Memory B cell (primary cell): ENCODE data around the gene LRIT2.

Source experiments
- ATAC-seq: fragments of 150-1000 bp; cut with Tn5 transposase; 2 replicates; pipeline ENCODE4 v1.10.0; 2021; ENCODE audit warnings: low read depth, mild to moderate bottlenecking, moderate library complexity
- DNase-seq, 2 donors: peaks; one replicate each; pipeline ENCODE4 v3.0.0; 2022; ENCODE audit warnings: low spot score in 2 of 2
- H3K27ac Mint-ChIP-seq: one replicate; pipeline ENCODE4 v1.8.0; 2022; ENCODE audit warnings: mild to moderate bottlenecking, moderate library complexity, mixed read lengths
- H3K27me3 Mint-ChIP-seq: one replicate; pipeline ENCODE4 v1.8.0; 2022; ENCODE audit warnings: mixed read lengths
- H3K36me3 Mint-ChIP-seq: one replicate; pipeline ENCODE4 v1.8.0; 2022; ENCODE audit warnings: mild to moderate bottlenecking, mixed read lengths
- H3K4me1 Mint-ChIP-seq: one replicate; pipeline ENCODE4 v1.8.0; 2022; ENCODE audit warnings: mixed read lengths
- H3K4me3 Mint-ChIP-seq: one replicate; pipeline ENCODE4 v1.8.0; 2022; ENCODE audit warnings: mild to moderate bottlenecking, moderate library complexity, mixed read lengths
- H3K9me3 Mint-ChIP-seq: one replicate; pipeline ENCODE4 v1.8.0; 2022; ENCODE audit warnings: mixed read lengths

The LRIT2 gene

GRCh38 chr10:84225427-84226173 lies at the start of gene LRIT2:
Gene LRIT2, minus strand, starts transcription at chr10:84225544. Its CDS starts 24 bp downstream, at chr10:84225520.
- H3K36me3 Mint-ChIP-seq: no peaks in the 10 kb centered on the region
- ATAC-seq: no peak

GRCh38 chr10:84270708-84271107 lies 45.4 kb upstream of the LRIT2 start:
- no peaks in the 10 kb centered on the region for H3K36me3 Mint-ChIP-seq
- H3K4me1 Mint-ChIP-seq: no peaks in the 10 kb centered on the region
- ATAC-seq: no peak
- no peak overlapping the region for H3K4me3 Mint-ChIP-seq
- H3K27ac Mint-ChIP-seq: no peak overlapping the region
- DNase-seq: no peak
- H3K27me3 Mint-ChIP-seq: peaks cover 7% of the 10 kb centered on the region
- H3K9me3 Mint-ChIP-seq: no peaks in the 10 kb centered on the region

More at GRCh38 chr10:84225427-84226173, at the start of gene LRIT2:
- DNase-seq: no peak
- Mint-ChIP-seq H3K4me3 (no peak within 1 kb of the TSS), H3K27me3 (peaks cover 13% of the 10 kb centered on the region), H3K9me3 (no peaks in the 10 kb centered on the region), H3K4me1 (no peaks in the 10 kb centered on the region), H3K27ac (no peak within 1 kb of the TSS)

- DNase-seq (no peak), ATAC-seq (no peak)
- peaks cover 9% of the 10 kb centered on the region for H3K27me3 Mint-ChIP-seq
- peaks cover under 1% of the 10 kb centered on the region for H3K4me1 Mint-ChIP-seq
- no peaks in the 10 kb centered on the region for H3K36me3 Mint-ChIP-seq
- no peak overlapping the region for H3K4me3 Mint-ChIP-seq
- H3K27ac Mint-ChIP-seq: no peak overlapping the region
- no peaks in the 10 kb centered on the region for H3K9me3 Mint-ChIP-seq
These were observed 44.4 kb upstream of the LRIT2 start for GRCh38 chr10:84269773-84270172.

- H3K9me3 Mint-ChIP-seq: no peaks in the 10 kb centered on the region
- peaks cover 11% of the 10 kb centered on the region for H3K27me3 Mint-ChIP-seq
- no peak overlapping the region for H3K27ac Mint-ChIP-seq
- no peaks in the 10 kb centered on the region for H3K36me3 Mint-ChIP-seq
- ATAC-seq (no peak), DNase-seq (no peak)
- no peak overlapping the region for H3K4me3 Mint-ChIP-seq
- peaks cover 4% of the 10 kb centered on the region for H3K4me1 Mint-ChIP-seq
These were observed 43.8 kb upstream of the LRIT2 start for GRCh38 chr10:84269162-84269561.

GRCh38 chr10:84267503-84268126 lies 42.3 kb upstream of the LRIT2 start:
- no peak overlapping the region for H3K27ac Mint-ChIP-seq
- H3K27me3 Mint-ChIP-seq: peaks cover 16% of the 10 kb centered on the region
- peak; percentile 52 for ATAC-seq
- no peaks in the 10 kb centered on the region for H3K9me3 Mint-ChIP-seq
- DNase-seq: no peak
- H3K4me3 Mint-ChIP-seq: no peak overlapping the region
- peaks cover 4% of the 10 kb centered on the region for H3K4me1 Mint-ChIP-seq
- no peaks in the 10 kb centered on the region for H3K36me3 Mint-ChIP-seq

GRCh38 chr10:84265418-84265817 lies 40.1 kb upstream of the LRIT2 start:
- ATAC-seq (no peak), DNase-seq (no peak)
- H3K4me1 Mint-ChIP-seq: peaks cover 4% of the 10 kb centered on the region
- H3K27me3 Mint-ChIP-seq: peaks cover 16% of the 10 kb centered on the region
- H3K27ac Mint-ChIP-seq: peak overlapping the region; percentile 2
- no peaks in the 10 kb centered on the region for H3K9me3 Mint-ChIP-seq
- no peaks in the 10 kb centered on the region for H3K36me3 Mint-ChIP-seq
- H3K4me3 Mint-ChIP-seq: no peak overlapping the region

GRCh38 chr10:84264611-84265141 lies 39.3 kb upstream of the LRIT2 start:
- no peaks in the 10 kb centered on the region for H3K9me3 Mint-ChIP-seq
- peaks cover 4% of the 10 kb centered on the region for H3K4me1 Mint-ChIP-seq
- DNase-seq (peak; percentile 59 to 68), ATAC-seq (peak; percentile 90)
- H3K36me3 Mint-ChIP-seq: no peaks in the 10 kb centered on the region
- no peak overlapping the region for H3K4me3 Mint-ChIP-seq
- H3K27me3 Mint-ChIP-seq: peaks cover 16% of the 10 kb centered on the region
- no peak overlapping the region for H3K27ac Mint-ChIP-seq

- Mint-ChIP-seq H3K27ac (no peak overlapping the region), H3K27me3 (peaks cover 16% of the 10 kb centered on the region), H3K36me3 (no peaks in the 10 kb centered on the region), H3K4me3 (no peak overlapping the region), H3K4me1 (peaks cover 4% of the 10 kb centered on the region), H3K9me3 (no peaks in the 10 kb centered on the region)
- DNase-seq (no peak), ATAC-seq (no peak)
These were observed 38.4 kb upstream of the LRIT2 start for GRCh38 chr10:84263716-84264115.

- Mint-ChIP-seq H3K27ac (no peak overlapping the region), H3K4me1 (peaks cover 7% of the 10 kb centered on the region), H3K27me3 (peaks cover 16% of the 10 kb centered on the region), H3K9me3 (no peaks in the 10 kb centered on the region), H3K36me3 (no peaks in the 10 kb centered on the region), H3K4me3 (no peak overlapping the region)
- ATAC-seq (no peak), DNase-seq (no peak)
These were observed 37.0 kb upstream of the LRIT2 start for GRCh38 chr10:84262190-84262956.

GRCh38 chr10:84261236-84261915 lies 36.0 kb upstream of the LRIT2 start:
- no peaks in the 10 kb centered on the region for H3K36me3 Mint-ChIP-seq
- peaks cover 9% of the 10 kb centered on the region for H3K4me1 Mint-ChIP-seq
- peaks cover 16% of the 10 kb centered on the region for H3K27me3 Mint-ChIP-seq
- ATAC-seq (no peak), DNase-seq (no peak)
- no peak overlapping the region for H3K27ac Mint-ChIP-seq
- H3K9me3 Mint-ChIP-seq: no peaks in the 10 kb centered on the region
- H3K4me3 Mint-ChIP-seq: no peak overlapping the region

GRCh38 chr10:84258034-84258695 lies 32.8 kb upstream of the LRIT2 start:
- H3K4me1 Mint-ChIP-seq: peaks cover 5% of the 10 kb centered on the region
- H3K27me3 Mint-ChIP-seq: peaks cover 9% of the 10 kb centered on the region
- ATAC-seq: no peak
- no peak for DNase-seq
- H3K27ac Mint-ChIP-seq: no peak overlapping the region
- H3K4me3 Mint-ChIP-seq: no peak overlapping the region
- H3K9me3 Mint-ChIP-seq: no peaks in the 10 kb centered on the region
- no peaks in the 10 kb centered on the region for H3K36me3 Mint-ChIP-seq

GRCh38 chr10:84257343-84258020 lies 32.1 kb upstream of the LRIT2 start:
- no peak for ATAC-seq
- H3K9me3 Mint-ChIP-seq: no peaks in the 10 kb centered on the region
- H3K27ac Mint-ChIP-seq: no peak overlapping the region
- no peak overlapping the region for H3K4me3 Mint-ChIP-seq
- H3K27me3 Mint-ChIP-seq: peaks cover 7% of the 10 kb centered on the region
- no peak for DNase-seq
- H3K4me1 Mint-ChIP-seq: peaks cover 5% of the 10 kb centered on the region
- H3K36me3 Mint-ChIP-seq: no peaks in the 10 kb centered on the region
